PC-3 (cell line): ENCODE data around the gene C19orf12.

Source experiments
- EZH2 ChIP-seq: fragments of 300-600 bp; sonication (generic); IDR thresholded peaks from one replicate; pipeline ENCODE4 v1.6.1; 2017; ENCODE audit warnings: antibody characterized with exemption, mild to moderate bottlenecking, low read length; ENCODE audit not compliant: unreplicated experiment
- EZH2phosphoT487 ChIP-seq: fragments of 300-600 bp; sonication (generic); IDR thresholded peaks from 2 replicates; pipeline ENCODE4 v1.6.1; 2018; ENCODE audit warnings: mild to moderate bottlenecking, antibody characterized with exemption, low read length, borderline replicate concordance
- TF ChIP-seq, protein P1 (sequence below): fragments of 300-600 bp; sonication (generic); conservative IDR thresholded peaks from 2 replicates; pipeline ENCODE4 v1.5.1; 2017; ENCODE audit warnings: antibody characterized with exemption, low read depth, mild to moderate bottlenecking, low read length

DNA sequence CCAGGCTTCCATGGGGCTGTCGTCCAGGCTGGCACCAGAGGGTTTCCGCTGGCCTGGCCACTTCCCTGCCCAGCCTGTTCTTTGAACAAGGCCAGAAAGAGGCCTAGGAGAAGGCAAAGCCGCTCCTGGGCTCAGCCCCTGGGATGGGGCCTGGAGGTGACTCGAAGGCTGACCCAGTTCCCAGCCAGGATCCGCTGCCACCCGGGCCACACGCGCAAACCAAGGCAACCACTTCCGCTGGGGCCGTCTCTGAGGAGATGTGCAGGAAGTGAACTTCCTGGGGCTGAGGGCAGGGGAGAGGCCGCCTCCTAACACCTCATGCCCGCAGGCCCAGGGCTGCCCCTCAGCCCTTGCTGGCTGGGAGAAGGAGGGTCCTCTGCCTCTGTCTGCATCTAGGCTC is 34.6 kb downstream of the C19orf12 start:
- TF ChIP-seq EZH2phosphoT487 (no peak), EZH2 (no peak)
- TF ChIP-seq, protein P1, sequence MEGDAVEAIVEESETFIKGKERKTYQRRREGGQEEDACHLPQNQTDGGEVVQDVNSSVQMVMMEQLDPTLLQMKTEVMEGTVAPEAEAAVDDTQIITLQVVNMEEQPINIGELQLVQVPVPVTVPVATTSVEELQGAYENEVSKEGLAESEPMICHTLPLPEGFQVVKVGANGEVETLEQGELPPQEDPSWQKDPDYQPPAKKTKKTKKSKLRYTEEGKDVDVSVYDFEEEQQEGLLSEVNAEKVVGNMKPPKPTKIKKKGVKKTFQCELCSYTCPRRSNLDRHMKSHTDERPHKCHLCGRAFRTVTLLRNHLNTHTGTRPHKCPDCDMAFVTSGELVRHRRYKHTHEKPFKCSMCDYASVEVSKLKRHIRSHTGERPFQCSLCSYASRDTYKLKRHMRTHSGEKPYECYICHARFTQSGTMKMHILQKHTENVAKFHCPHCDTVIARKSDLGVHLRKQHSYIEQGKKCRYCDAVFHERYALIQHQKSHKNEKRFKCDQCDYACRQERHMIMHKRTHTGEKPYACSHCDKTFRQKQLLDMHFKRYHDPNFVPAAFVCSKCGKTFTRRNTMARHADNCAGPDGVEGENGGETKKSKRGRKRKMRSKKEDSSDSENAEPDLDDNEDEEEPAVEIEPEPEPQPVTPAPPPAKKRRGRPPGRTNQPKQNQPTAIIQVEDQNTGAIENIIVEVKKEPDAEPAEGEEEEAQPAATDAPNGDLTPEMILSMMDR = no peak
